Testis (tissue), 3 donors: ENCODE data around the gene TEX2. TPM values are rescaled to one million over a fixed set of nuclear protein-coding genes. Genes with fewer than 3 reads are reported as not detected.

Source experiments
- DNase-seq: peaks from one replicate; pipeline ENCODE4 v3.0.0-alpha.2; 2019
- H3K27ac ChIP-seq, 2 donors: fragments of 200-600 bp; sonication (generic); one replicate each; pipeline ENCODE4 v1.5.1; 2019
- H3K27me3 ChIP-seq: fragments of 200-600 bp; sonication (generic); one replicate; pipeline ENCODE4 v1.5.1; 2019
- H3K36me3 ChIP-seq: fragments of 200-600 bp; sonication (generic); one replicate; pipeline ENCODE4 v1.5.1; 2017; ENCODE audit warnings: low read depth; ENCODE audit errors: missing control alignments
- H3K4me1 ChIP-seq: fragments of 200-600 bp; sonication (generic); one replicate; pipeline ENCODE4 v1.5.1; 2019
- H3K4me3 ChIP-seq, 2 donors: fragments of 200-600 bp; sonication (generic); one replicate each; pipeline ENCODE4 v1.5.1; 2017 to 2019
- H3K9me3 ChIP-seq: fragments of 200-600 bp; sonication (generic); one replicate; pipeline ENCODE4 v1.5.1; 2017
- CTCF ChIP-seq, 3 experiments: fragments of 450-650 bp in 2 of 3; fragments of 200-600 bp in 1 of 3; sonication (generic) in 1 of 3; IDR thresholded peaks; one replicate each; pipeline ENCODE4 v1.5.1; 2016 to 2019; ENCODE audit warnings: antibody characterized with exemption in 3 of 3, mild to moderate bottlenecking in 2 of 3, moderate library complexity in 1 of 3
- POLR2A ChIP-seq: fragments of 450-650 bp; IDR thresholded peaks from one replicate; pipeline ENCODE4 v1.6.1; 2017; ENCODE audit warnings: antibody characterized with exemption, mild to moderate bottlenecking, moderate library complexity
- WGBS, 2 donors: methylation state at CpG; one replicate each; pipeline ENCODE4 v1.1.5; 2018; 5-methylcytosine and 5-hydroxymethylcytosine counted together
- intact Hi-C: fragments of 100-400 bp; cut with DNase I; formaldehyde crosslinking; loops from one replicate; pipeline ENCODE4 v1.15.1; 2023; ENCODE audit warnings: low total_unique reads
- polyA plus RNA-seq: library from polyadenylated mRNA; stranded (reverse); fragments of 350-450 nt; fragmentation: Illumina TruSeq; extraction: RNeasy Lipid Tissue Mini Kit (QIAGEN cat#74804); gene quantifications from one replicate; pipeline ENCODE4 v1.2.3, GENCODE V29; 2014; ENCODE audit warnings: low read depth, low replicate concordance; ENCODE audit not compliant: insufficient read depth
- total RNA-seq, 2 donors: library from RNA; depleted of rRNA; stranded (reverse); fragments of >200 nt; gene quantifications; one replicate each; pipeline ENCODE4 v1.2.3, GENCODE V29; 2016

Gene TEX2
- total and polyA plus RNA-seq, 3 donors from 2014 or later = 66.0 to 136 (median 99.9) TPM

- DNase-seq = peak; percentile 81
- Histone ChIP-seq H3K4me1 (peaks cover 9% of the 10 kb centered on the region), H3K27me3 (no peaks in the 10 kb centered on the region), H3K27ac (no peak overlapping the region), H3K4me3 (no peak overlapping the region), H3K36me3 (no peaks in the 10 kb centered on the region), H3K9me3 (no peaks in the 10 kb centered on the region)
- TF ChIP-seq CTCF (IDR thresholded peaks at IDR 0.05) (peak; percentile 89 to 94 (median 91)), POLR2A (no peak)
- WGBS, 2 donors = 50 to 59% methylated on average over 11 of the region's 11 CpGs
- intact Hi-C loops = no loop called here
Measured at GRCh38 chr17:64306850-64307463, 43.9 kb upstream of the TEX2 start.

- TF ChIP-seq POLR2A (no peak), CTCF (IDR thresholded peaks at IDR 0.05) (no peak)
- intact Hi-C loops = no loop called here
- H3K36me3 ChIP-seq = no peaks in the 10 kb centered on the region
- DNase-seq = no peak
- no peaks in the 10 kb centered on the region for H3K9me3 ChIP-seq
- no peak overlapping the region for H3K4me3 ChIP-seq
- H3K27ac ChIP-seq = no peak overlapping the region
- WGBS, 2 donors = 70 to 87% methylated on average over 2 of the region's 2 CpGs
- H3K4me1 ChIP-seq = peaks cover 3% of the 10 kb centered on the region
- H3K27me3 ChIP-seq = no peaks in the 10 kb centered on the region
Measured at GRCh38 chr17:64304551-64304950, 41.5 kb upstream of the TEX2 start.

GRCh38 chr17:64300699-64300965 lies 37.6 kb upstream of the TEX2 start:
- no peak overlapping the region for H3K27ac ChIP-seq
- no peak for DNase-seq

GRCh38 chr17:64297467-64298088 lies 34.5 kb upstream of the TEX2 start:
- DNase-seq = no peak
- Histone ChIP-seq H3K4me3 (no peak overlapping the region), H3K4me1 (no peaks in the 10 kb centered on the region), H3K36me3 (no peaks in the 10 kb centered on the region), H3K9me3 (no peaks in the 10 kb centered on the region), H3K27ac (no peak overlapping the region), H3K27me3 (no peaks in the 10 kb centered on the region)
- WGBS, 2 donors = 96 to 97% methylated on average over 8 of the region's 8 CpGs
- TF ChIP-seq POLR2A = no peak
- no peak for TF ChIP-seq CTCF (IDR thresholded peaks at IDR 0.05)
- intact Hi-C loops = no loop called here

More at GRCh38 chr17:64300699-64300965, 37.6 kb upstream of the TEX2 start:
- TF ChIP-seq POLR2A = no peak
- no peak for TF ChIP-seq CTCF (IDR thresholded peaks at IDR 0.05)
- intact Hi-C loops = no loop called here
- Histone ChIP-seq H3K9me3 (no peaks in the 10 kb centered on the region), H3K36me3 (no peaks in the 10 kb centered on the region), H3K27me3 (no peaks in the 10 kb centered on the region), H3K4me1 (no peaks in the 10 kb centered on the region), H3K4me3 (no peak overlapping the region)
- 73 to 79% methylated on average over 8 of the region's 8 CpGs for WGBS, 2 donors

GRCh38 chr17:64296246-64296645 lies 33.2 kb upstream of the TEX2 start:
- Histone ChIP-seq H3K27ac (no peak overlapping the region), H3K4me1 (no peaks in the 10 kb centered on the region), H3K27me3 (no peaks in the 10 kb centered on the region), H3K9me3 (no peaks in the 10 kb centered on the region), H3K4me3 (no peak overlapping the region), H3K36me3 (no peaks in the 10 kb centered on the region)
- intact Hi-C loops = no loop called here
- TF ChIP-seq POLR2A (no peak), CTCF (IDR thresholded peaks at IDR 0.05) (no peak)
- no peak for DNase-seq
- 70 to 82% methylated on average over 5 of the region's 5 CpGs for WGBS, 2 donors
